Motor neuron (in vitro differentiated cells): ENCODE measurements around the gene C13orf42. TPM values are rescaled to one million over a fixed set of nuclear protein-coding genes. Genes with fewer than 3 reads are reported as not detected.
A peak's percentile ranks its signal among the peaks of the same experiment; 100 is the strongest.

Experiments used
- ATAC-seq, 8 experiments: fragments of 200-7000 bp; cut with Tn5 transposase; replicated peaks in 6 of 8; 2 replicates each; pipeline ENCODE4 v1.8.0; 2021; ENCODE audit warnings: mild to moderate bottlenecking in 8 of 8, moderate library complexity in 8 of 8
- H3K27ac ChIP-seq, 2 donors: fragments of 250-450 bp; sonication (Bioruptor Pico); 2 replicates each; pipeline ENCODE4 v1.9.0; 2021; ENCODE audit warnings: antibody characterized with exemption in 2 of 2, mild to moderate bottlenecking in 2 of 2, moderate library complexity in 1 of 2
- H3K4me1 ChIP-seq, 2 donors: fragments of 250-450 bp; sonication (Bioruptor Pico); replicated peaks in 1 of 2; 2 replicates each; pipeline ENCODE4 v1.6.1; 2021; ENCODE audit warnings: antibody characterized with exemption in 2 of 2, mild to moderate bottlenecking in 2 of 2, moderate library complexity in 1 of 2
- H3K4me3 ChIP-seq, 5 donors: fragments of 250-450 bp; sonication (Bioruptor Pico); 2 replicates each; pipeline ENCODE4 v1.9.0; 2021; ENCODE audit warnings: antibody characterized with exemption in 5 of 5, mild to moderate bottlenecking in 5 of 5, moderate library complexity in 4 of 5
- WGBS, 10 experiments: fragments of 450-650 bp; shearing (Covaris generic); methylation state at CpG; one replicate each; pipeline ENCODE4 v1.0.0; 2022; 5-methylcytosine and 5-hydroxymethylcytosine counted together
- in situ Hi-C, 9 experiments: fragments of 400-800 bp; cut with MboI; loops; one replicate each; pipeline ENCODE4 v1.15.0; 2021; ENCODE audit warnings: low sequenced_read_pairs in 9 of 9, low pct_unique_long_range_greater_than_20kb in 2 of 9; ENCODE audit not compliant: unreplicated experiment in 9 of 9
- total RNA-seq, 8 experiments: library from RNA; unstranded; fragments of 300-600 nt; gene quantifications; 2 replicates each; pipeline versions ENCODE4 v1.2.3 to v1.2.4, GENCODE V29; 2022

The C13orf42 gene
- total RNA-seq, 8 experiments from 2014 or later: 0.05 to 0.42 (median 0.25) TPM; not detected in 2

DNA sequence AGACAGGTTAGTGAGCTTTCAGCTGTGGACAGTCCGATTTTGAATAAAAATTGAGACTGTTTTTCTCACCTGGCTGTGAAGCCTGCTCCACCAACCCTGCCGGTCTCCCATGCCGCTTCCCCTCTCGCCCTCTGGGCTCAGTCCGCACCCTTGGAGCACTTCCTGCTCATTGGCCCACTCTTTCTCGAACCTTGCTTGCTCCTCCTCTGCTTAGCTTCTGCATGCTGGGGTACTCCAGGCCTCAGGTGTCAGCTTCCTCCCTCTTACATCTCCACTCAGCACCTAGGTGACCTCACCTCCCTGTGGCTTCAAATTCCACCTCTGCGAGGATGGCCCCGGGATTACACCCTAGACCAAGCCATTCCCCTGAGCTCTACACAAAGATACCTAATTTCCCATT is 39.6 kb downstream of the C13orf42 start:
- peaks cover 12 to 14% of the 10 kb centered on the region in 2 donors for H3K4me1 ChIP-seq
- no peak overlapping the region for H3K27ac ChIP-seq
- ATAC-seq: no peak
- WGBS, 10 experiments: 10 to 100% (median 83%) methylated on average over 2 to 7 of the region's 8 CpGs; no CpG with 5 or more reads in 3 of the 10 experiments
- no peak overlapping the region for H3K4me3 ChIP-seq
- in situ Hi-C loops: loop anchor here in 1 of 9 experiments (25.0 kb wide), 1 partner anchor 1084 kb away; the partner anchor contains the start of gene TRIM13

DNA sequence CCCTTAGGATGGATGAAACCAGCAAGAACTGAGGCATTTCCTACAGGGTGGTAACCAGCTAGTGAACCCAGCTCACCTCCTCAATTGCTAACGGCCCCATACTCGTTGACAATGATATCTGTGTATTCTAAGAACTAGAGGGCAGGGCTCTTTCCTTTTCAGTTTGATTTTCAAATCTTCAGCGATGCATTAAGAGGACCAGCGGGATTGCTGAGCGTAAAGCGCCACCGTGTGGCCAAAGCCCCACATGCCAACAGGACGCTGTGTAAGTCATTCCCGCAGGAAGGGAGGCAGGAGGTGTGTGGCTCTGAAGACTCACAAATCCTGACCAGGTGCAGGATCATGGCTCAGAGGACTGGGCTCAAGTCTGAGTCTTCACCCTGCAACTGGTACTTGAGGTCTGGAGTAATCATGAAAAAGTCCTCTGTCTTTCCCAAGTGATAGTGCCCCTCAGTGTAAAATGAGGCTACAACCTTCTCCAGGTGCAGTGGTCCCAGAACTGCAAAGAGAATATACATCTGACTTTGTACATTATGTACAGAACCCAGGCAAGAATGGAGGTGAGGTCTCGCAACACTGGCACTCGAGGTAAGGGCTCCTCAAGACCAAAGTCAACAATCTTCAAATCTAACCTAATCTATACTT is 40.9 kb downstream of the C13orf42 start:
- Histone ChIP-seq H3K27ac (no peak overlapping the region), H3K4me3 (no peak overlapping the region), H3K4me1 (peaks cover 12 to 19% of the 10 kb centered on the region in 2 donors)
- in situ Hi-C loops: loop anchor here in 1 of 9 experiments (25.0 kb wide), 1 partner anchor 1083 kb away; the partner anchor contains the start of gene TRIM13
- peak; percentile 87 to 98 (median 92) for ATAC-seq
- whole genome bisulfite sequencing, 10 experiments: 0 to 4% (median 1%) methylated on average over 2 to 9 of the region's 11 CpGs; no CpG with 5 or more reads in 4 of the 10 experiments

DNA sequence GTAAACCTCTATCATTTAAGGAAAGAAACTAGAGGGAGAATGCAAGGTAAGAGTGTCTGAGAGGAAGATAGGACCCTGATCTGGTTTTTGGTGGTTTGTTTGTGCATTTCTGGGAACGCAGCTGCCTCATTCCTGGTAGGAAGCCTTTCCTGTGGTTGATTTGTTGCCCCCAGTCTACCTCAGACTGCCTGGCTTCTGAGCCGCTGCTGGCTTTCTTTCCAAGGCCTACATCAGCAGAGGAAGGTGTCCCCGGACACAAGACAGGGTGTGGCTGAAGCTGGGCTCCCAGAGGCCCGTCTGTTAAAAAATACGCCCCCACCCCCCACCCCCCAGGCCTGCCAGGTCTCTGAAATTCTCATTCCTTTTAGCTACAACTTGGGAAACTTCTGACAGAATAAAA is 42.6 kb downstream of the C13orf42 start:
- 63 to 86% methylated on average over 1 to 5 of the region's 5 CpGs; no CpG with 5 or more reads in 8 of the 10 experiments for WGBS, 10 experiments
- no peak for ATAC-seq
- in situ Hi-C loops: loop anchor here in 1 of 9 experiments (10.0 to 25.0 kb wide), 2 partner anchors 144 to 1081 kb away; partner anchors contain the start of gene TRIM13
- Histone ChIP-seq H3K27ac (no peak overlapping the region), H3K4me3 (no peak overlapping the region), H3K4me1 (peaks cover 12 to 19% of the 10 kb centered on the region in 2 donors)

DNA sequence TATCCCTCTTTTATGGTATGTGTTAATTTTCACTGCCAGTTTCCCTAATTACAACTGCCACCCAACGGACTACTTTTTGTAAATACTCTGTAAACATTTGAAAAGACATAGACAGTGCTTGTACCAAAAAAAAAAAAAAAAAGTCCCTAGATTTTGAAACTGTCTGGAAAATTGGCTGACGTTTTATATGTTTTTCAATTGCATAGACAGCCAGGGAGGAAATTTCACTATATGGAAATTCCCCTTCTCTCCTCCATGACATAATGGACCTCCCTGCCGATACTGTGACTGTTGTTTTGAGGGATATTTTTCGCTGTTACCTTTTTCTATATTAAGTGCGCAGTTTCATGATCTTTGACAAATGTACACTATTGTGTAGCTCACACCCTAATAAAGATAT is 43.4 kb downstream of the C13orf42 start:
- WGBS, 10 experiments: 50 to 98% (median 81%) methylated on average over 1 to 5 of the region's 5 CpGs; no CpG with 5 or more reads in 1 of the 10 experiments
- Histone ChIP-seq H3K4me3 (no peak overlapping the region), H3K4me1 (peaks cover 12 to 19% of the 10 kb centered on the region in 2 donors), H3K27ac (no peak overlapping the region)
- ATAC-seq: no peak
- in situ Hi-C loops: loop anchor here in 1 of 9 experiments (10.0 to 25.0 kb wide), 2 partner anchors 143 to 1080 kb away; partner anchors contain the start of gene TRIM13

DNA sequence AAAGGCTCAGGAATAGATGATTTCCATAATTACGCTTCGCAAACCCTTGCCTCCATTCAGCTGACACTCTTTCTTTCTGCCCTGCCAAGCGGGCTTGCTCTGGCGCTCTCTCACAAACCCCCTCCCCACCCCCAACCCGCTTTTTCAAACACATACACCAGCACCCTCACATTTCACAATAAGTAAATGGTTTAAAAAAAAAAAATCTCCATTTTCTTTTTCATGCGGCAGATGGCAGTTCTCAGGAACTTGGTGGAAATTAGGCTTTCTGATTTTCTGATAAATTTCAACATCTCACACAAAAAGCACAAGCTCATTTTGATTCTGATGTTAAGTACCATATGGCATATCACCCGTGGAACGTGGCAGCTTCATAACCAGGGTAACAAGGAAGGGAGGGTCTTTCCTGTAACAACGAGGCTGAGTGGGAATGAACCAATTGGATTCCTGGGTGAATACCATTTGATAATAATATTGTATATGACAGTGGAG is 43.8 kb downstream of the C13orf42 start:
- no peak overlapping the region for H3K27ac ChIP-seq
- H3K4me1 ChIP-seq: peaks cover 12 to 19% of the 10 kb centered on the region in 2 donors
- ATAC-seq: peak in 5 of 8 experiments; percentile 12 to 73 (median 64)
- in situ Hi-C loops: loop anchor here in 1 of 9 experiments (10.0 to 25.0 kb wide), 2 partner anchors 142 to 1080 kb away; partner anchors contain the start of gene TRIM13
- no peak overlapping the region for H3K4me3 ChIP-seq
- 9 to 80% (median 35%) methylated on average over 2 to 7 of the region's 9 CpGs; no CpG with 5 or more reads in 1 of the 10 experiments for WGBS, 10 experiments

DNA sequence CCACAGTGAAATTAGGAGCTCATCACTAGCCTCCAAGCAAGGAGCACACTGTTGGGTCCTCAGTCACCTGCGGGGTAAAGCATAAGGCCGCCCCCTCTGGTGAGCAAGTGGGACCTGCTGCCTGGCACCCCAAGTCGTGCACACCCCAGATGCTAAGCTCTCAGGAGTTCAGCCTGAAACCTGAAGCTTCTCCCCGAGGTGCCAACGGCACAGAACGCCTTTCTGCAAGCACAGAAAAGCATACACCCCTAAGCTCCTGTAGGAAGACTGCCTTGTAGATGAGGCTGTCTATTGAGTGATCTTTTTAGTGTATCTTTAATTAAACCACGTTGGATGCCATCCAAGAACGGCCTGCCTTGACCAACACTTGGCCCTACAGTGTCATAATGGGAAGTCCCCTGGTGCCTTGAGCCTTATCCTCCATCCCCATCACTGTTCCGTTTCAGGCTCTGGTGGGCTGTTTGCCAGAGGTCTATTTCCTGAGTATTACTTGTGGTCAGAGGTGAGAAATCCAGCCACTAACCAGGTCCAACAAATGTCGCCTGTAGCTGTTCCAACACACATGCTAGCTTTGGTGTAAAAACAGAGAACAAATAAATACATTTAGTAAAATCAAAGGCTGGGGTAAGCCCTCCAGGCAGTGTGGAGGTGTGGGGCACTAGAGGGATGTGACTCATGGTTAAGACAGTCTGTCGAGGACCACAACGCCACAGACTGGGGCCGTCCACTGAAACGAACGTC is 44.8 kb downstream of the C13orf42 start:
- in situ Hi-C loops: loop anchor here in 1 of 9 experiments (10.0 to 25.0 kb wide), 2 partner anchors 141 to 1079 kb away; partner anchors contain the start of gene TRIM13
- Histone ChIP-seq H3K4me1 (peaks cover 12 to 19% of the 10 kb centered on the region in 2 donors), H3K4me3 (no peak overlapping the region), H3K27ac (no peak overlapping the region)
- ATAC-seq: peak in 2 of 8 experiments; percentile 6 to 10
- WGBS, 10 experiments: 10 to 100% (median 83%) methylated on average over 1 to 6 of the region's 15 CpGs; no CpG with 5 or more reads in 2 of the 10 experiments

DNA sequence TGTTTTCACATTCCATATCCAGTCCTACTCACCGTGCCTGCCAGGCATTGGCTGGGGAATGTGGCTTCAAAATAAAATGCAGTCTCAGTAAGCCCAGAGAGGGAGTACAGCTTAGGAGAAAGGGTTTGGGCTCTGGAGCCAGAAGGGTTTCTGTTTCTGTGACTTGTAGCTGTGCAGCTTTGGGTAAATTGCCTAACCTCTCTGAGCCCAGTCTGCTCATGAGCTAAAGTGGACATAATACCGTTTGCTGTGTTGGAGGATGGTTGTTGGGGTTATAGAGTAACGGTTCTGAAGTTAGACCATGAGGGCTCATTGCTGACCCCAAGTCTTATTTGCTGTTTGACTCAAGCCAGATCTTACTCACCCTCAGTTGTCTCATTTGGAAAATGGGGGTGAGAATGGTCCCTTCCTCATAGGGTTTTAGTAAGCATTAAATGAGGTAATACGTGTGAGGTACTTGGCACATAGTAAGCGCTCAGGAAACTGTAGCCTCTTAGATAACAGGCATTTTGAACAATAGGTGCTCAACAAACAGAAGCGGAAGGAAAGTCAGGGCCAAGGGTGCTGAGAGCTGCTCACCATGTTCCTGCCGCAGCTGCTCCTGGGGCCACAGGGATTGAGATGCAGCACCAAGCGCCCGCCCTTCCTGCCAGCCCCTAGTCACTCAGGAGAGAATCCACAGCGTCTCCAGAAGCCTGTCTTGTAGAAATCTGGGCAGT is 45.5 kb downstream of the C13orf42 start:
- 63 to 100% (median 83%) methylated on average over 1 to 9 of the region's 10 CpGs; no CpG with 5 or more reads in 2 of the 10 experiments for WGBS, 10 experiments
- in situ Hi-C loops: loop anchor here in 1 of 9 experiments (10.0 to 25.0 kb wide), 2 partner anchors 141 to 1078 kb away; partner anchors contain the start of gene TRIM13
- H3K4me1 ChIP-seq: peaks cover 12 to 19% of the 10 kb centered on the region in 2 donors

DNA sequence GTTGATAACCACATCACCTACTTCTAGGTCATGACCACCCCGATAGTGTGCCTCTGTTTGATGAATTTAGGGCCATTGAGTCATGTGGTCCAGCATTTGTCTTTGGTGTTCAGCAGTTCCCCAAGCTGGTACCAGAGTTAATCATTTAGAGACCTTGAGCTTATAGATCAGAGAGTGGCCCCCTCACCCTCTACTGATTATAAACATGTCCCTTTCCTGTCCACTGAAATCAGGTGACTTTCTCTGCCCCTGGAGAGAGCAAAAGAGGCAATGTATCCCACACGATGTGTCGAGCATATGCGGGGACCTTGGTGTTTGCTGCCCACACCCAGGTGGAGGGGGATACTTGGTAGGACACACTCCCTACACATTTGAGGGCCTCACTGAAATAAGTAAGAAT is 46.3 kb downstream of the C13orf42 start:
- WGBS, 10 experiments: 0 to 100% (median 85%) methylated on average over 1 to 4 of the region's 4 CpGs; no CpG with 5 or more reads in 4 of the 10 experiments
- in situ Hi-C loops: loop anchor here in 1 of 9 experiments (10.0 to 25.0 kb wide), 2 partner anchors 140 to 1077 kb away; partner anchors contain the start of gene TRIM13

More for the DNA sequence above, 45.5 kb downstream of the C13orf42 start:
- Histone ChIP-seq H3K27ac (no peak overlapping the region), H3K4me3 (no peak overlapping the region)
- ATAC-seq: no peak

DNA sequence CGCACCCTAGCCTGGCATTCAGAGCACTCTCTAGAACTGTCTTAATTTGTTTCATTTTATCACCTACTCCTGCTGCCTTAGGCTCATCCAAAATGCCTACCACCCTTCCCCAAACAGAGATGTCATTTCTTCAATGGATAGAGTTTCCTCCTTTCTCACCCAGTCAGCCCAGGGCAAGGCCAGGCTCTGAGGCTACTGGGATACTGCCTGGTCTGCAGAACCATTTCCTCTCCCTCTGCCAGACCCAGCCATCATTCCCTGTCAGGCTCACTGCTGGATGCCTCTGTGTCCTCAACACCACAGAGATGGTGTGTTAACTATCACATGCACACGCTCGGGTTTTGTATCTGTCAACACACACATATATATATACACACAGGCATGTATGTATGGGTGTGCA is 47.2 kb downstream of the C13orf42 start:
- in situ Hi-C loops: loop anchor here in 1 of 9 experiments (10.0 to 25.0 kb wide), 2 partner anchors 139 to 1077 kb away; partner anchors contain the start of gene TRIM13
- no peak overlapping the region for H3K27ac ChIP-seq

More for the DNA sequence above, 46.3 kb downstream of the C13orf42 start:
- Histone ChIP-seq H3K27ac (no peak overlapping the region), H3K4me1 (peaks cover 10 to 19% of the 10 kb centered on the region in 2 donors), H3K4me3 (no peak overlapping the region)
- ATAC-seq: no peak

DNA sequence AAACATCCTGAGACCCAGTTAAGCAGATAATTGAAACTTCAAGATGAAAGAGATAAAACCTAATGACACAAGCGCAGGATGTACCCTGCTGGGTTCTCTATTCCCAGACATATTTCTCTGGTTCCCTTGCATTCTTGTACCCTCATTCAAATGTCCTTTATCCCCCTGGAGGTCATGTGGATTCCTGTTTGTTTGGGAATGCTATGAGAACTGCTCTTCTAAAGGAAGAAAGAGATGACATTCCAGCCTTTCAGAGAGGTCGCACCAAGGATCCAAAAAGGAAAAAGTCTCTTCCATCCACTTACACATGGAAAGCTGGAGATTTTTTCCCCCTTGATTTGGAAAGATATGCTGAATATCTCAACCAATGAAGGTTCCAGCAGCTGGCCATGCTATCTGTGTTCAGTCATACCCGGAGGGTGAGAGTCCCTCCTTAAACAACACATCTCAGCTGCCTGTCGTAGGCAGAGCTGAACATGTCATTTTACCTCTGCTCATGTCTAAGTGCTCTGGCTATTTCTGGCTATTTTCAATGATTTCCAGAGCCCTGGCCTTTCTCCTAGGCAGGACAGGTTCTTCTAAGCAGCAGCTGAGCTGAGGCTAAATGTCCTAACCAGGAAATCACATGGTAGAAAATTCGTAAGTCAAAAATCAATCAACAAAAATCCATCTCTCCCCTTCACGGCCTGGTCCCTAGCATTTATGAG is 52.5 kb downstream of the C13orf42 start:
- peak in 1 of 8 experiments; percentile 32 for ATAC-seq
- Histone ChIP-seq H3K4me1 (no peaks in the 10 kb centered on the region), H3K27ac (no peak overlapping the region), H3K4me3 (no peak overlapping the region)
- in situ Hi-C loops: loop anchor here in 1 of 9 experiments (25.0 kb wide), 1 partner anchor 1071 kb away; the partner anchor contains the start of gene TRIM13
- 62 to 100% (median 82%) methylated on average over 1 to 5 of the region's 6 CpGs; no CpG with 5 or more reads in 2 of the 10 experiments for WGBS, 10 experiments

More for the DNA sequence above, 47.2 kb downstream of the C13orf42 start:
- H3K4me1 ChIP-seq: peaks cover 9 to 19% of the 10 kb centered on the region in 2 donors
- WGBS, 10 experiments: 75 to 100% (median 88%) methylated on average over 1 to 2 of the region's 3 CpGs; no CpG with 5 or more reads in 4 of the 10 experiments
- no peak overlapping the region for H3K4me3 ChIP-seq
- ATAC-seq: peak in 1 of 8 experiments; percentile 38

DNA sequence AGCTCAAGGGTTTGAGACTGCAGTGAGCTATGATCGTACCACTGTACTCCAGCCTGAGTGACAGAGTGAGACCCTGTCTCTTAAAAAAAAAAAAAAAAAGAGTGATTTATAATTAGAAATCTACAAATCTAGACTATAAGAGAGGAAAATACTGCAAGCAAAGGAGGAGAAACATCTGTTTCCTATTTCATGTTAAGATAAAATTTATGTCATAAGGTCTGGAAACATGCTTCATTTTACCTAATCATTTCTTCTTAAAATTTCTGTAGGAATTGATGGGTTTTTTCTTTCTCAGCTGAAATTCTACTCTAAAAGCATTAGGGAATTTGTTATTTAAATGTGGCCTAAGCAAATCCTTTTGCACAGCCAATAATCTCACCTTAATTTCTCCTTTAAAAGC is 53.2 kb downstream of the C13orf42 start:
- in situ Hi-C loops: loop anchor here in 1 of 9 experiments (25.0 kb wide), 1 partner anchor 1071 kb away; the partner anchor contains the start of gene TRIM13
- 80 to 100% (median 100%) methylated on average over 1 of the region's 1 CpG; no CpG with 5 or more reads in 3 of the 10 experiments for WGBS, 10 experiments
- no peak overlapping the region for H3K27ac ChIP-seq
- no peak for ATAC-seq
- no peaks in the 10 kb centered on the region for H3K4me1 ChIP-seq
- H3K4me3 ChIP-seq: no peak overlapping the region
